HG03442 (cell line): ENCODE results near the gene SPATS2L.

Experiments used
- ATAC-seq: cut with Tn5 transposase; IDR thresholded peaks from one replicate; pipeline ENCODE4 v1.9.1; 2021; ENCODE audit warnings: mild to moderate bottlenecking, moderate library complexity; ENCODE audit not compliant: unreplicated experiment

The SPATS2L gene

DNA sequence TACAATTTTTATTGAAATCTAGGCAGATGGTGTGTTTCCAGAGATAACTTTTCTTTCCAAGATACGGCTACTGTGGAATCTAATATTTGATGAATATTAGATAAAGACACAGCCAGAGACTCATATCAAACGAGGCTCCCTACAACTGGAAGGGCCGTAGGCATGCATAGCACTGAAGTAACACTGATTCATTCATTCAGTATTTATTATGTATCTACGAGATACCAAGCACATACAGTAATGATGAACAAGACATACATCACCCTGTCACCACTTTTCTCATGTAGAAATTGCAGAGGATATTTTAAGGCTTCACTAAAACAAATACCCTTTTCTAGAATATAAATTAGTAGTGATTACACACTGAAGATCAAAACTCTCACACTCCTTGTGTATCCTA, 128.9 kb downstream of the SPATS2L start:
- no peak for ATAC-seq

DNA sequence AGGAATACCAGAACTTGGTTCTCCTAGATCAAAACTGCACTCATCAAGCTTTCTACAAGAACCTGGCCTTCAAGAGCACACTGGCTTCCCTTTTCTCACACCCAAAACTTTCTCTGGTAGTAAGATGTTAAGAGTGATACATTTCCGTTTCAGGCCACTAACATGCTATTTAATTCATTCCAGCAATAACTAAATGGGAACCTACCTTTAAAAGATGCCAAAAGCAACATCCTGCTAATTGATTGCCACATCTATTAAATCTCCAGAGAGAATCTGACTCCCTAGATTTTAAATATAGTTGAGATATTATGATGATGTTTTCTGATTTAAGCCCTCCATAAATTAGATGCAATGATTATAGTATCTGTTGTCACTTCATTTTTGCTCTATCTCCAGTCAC, 131.8 kb downstream of the SPATS2L start:
- ATAC-seq = no peak

DNA sequence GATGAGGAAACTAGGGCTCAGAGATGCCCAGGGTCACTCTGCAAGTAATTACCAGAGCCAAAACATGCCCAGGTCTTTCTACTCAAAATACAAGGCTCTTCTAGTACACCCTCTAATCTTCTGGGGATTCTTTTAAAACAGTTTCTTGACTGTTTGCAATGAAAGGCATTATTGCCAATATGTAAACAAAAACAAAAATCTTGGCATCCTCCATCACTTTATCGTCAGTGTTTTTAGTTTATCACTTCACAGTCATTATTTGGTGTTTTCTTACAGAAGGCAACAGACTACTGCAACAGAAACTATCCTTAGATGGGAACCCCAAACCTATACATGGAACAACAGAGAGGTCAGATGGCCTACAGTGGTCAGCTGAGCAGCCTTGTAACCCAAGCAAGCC, 132.4 kb downstream of the SPATS2L start:
- ATAC-seq = no peak

DNA sequence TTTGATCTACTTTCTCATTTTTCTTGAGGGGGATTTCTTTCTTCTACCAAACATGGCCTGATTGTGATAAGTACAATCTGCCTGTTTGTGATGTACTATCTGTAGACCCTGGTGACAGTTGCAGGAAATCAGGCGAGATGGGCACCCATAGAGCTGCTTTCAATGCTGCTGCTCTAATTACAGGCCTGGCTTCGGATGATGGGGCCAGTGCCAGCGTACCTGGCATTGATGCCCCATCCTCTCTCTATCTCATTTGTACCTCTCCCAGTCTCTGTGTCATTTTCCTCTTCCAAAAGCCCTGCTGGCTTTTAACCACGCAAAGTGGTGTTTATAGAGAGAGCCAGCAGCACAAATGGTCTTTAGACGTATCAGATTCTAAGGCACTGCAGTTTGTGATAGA, 133.5 kb downstream of the SPATS2L start:
- no peak for ATAC-seq

DNA sequence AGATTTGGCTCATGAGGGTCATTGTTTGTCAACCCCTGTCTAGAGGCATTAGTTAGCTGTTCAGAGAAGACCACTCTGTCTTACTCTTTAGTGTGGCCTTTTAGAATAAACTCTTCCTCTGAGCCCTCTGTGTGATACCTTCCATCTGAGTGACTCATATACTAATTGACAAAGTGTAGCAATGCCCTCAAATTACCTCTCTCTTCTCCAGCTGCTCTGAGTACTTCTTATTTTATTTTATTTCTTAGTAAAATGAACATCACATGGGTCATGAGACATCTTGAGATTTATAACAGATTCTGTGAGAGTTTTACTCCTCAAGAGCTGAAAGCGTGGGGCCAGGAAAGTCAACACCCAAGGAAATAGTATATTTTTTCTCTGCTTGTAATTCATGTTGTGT, 136.0 kb downstream of the SPATS2L start:
- no peak for ATAC-seq

DNA sequence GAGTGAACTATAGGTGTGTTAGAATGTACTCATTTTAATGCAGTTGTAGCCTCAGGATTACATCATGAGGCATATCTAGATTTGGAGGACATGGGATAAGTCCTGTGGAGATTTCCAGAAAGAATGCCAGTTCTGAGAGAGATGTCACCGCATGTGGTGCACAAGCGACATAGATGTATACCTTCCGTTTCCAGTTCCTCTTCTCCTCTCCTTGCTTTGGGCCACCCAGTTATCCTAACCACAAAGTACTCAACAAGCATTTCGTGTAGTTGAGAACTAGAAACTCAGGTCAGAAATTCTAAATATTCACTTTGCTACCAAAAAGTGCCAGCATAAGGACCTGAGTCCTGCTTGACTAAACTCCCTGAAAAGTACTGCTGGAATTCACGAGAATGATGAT, 136.9 kb downstream of the SPATS2L start:
- ATAC-seq = no peak

DNA sequence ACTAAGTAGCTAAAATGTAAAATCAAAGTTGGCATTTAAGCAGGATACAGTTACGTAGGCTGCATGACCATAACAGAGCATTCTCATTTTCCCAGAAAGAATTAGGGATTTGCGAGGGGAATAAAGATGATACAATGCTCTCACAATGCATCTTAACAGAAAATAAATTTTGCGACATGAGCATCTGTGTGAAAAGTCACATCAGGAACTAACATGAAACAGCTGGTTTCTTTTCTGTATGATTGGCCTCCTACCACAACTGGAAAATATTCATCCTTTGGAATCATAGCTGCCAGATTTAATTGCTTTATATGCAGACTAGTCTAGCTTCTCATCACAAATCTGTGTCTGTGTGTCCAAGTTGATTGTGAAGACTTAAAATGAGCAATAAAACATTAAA, 137.4 kb downstream of the SPATS2L start:
- ATAC-seq = no peak

DNA sequence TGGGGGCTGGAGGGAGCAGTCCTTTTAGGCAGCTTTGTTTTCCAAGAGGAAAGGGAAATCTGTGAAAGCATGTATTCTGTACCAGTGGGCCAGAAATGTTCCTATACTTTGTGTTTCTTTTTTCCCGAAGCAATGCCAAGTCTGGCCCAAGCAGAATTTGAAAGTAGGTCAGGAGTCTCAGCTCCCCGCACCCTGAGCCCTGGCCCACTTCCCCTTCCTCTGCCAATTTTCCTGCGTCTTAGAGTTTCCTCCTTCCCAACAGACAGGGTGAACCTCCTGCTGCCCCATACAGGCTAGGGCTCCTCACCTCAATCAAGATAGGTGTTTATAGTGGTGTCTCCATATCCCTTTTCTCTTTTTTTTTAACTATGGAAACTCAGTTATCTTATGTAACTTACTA, 138.0 kb downstream of the SPATS2L start:
- no peak for ATAC-seq

DNA sequence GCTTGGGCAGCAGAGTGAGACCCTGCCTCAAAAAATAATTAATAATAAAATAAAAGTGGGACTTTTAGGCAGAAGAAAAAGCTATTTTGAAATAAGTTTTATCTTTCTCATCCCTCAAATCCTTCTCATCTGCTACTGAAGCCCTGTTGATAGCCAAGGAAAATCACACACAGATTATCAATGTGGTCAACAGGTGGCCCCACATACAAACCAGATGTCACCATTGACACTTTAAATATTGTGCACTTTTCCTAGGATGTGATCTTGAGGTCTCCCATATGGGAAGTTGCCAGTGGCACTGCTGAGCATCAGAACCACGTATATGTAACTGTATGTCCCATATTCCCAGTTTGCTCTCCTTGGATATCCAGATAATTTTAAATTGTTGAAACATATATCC, 138.8 kb downstream of the SPATS2L start:
- ATAC-seq = no peak

DNA sequence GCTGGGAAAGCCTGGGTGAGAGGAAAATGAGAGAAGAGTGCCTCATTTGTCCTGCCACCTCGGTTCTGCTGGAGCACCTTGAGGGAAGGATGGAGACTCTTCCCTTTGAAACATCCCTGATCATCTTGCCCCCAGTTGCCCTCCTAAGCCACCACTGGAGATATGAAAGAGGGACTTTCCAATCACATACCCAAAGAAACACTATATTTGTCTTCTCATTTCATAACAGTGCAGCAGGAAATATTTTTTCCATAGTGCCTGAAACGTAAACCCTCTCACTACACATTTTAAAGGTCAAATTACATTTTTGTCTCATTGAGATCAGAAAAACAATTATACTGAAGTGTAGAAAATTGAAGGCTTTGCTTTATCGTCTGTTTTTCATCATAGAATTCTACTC, 140.1 kb downstream of the SPATS2L start:
- ATAC-seq = no peak

DNA sequence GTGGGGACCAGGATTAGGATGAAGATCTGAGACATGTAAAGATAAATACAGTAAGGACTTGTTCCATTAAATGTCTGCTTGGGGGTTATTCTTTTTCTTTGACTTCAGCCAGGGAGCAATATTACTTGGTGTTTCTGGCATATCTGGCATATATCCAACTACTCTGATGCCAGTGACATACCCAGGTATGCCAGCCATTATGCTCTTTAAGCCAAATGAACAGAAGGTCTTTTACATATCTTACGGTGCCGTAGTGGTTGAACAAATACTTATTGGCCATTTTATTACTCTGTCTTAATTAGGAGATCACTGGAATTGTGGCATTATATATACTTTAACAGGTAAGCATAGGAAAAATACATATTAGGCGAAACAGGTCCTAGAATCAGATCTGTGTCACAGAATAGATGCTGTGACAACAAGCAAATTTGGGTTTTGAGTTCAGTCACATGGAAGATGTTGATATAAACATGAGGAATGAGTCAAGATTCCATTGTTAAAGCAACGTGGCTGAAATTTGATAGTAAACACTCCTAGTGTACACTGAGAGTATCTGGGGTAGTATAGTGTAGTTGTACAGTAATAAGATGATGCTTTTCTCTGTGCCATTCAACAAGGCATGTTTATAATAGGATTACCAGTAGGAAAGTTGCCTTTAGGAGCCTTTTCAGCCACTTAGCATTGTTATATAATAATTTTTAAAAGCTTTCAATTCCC, 140.8 kb downstream of the SPATS2L start:
- ATAC-seq = no peak

DNA sequence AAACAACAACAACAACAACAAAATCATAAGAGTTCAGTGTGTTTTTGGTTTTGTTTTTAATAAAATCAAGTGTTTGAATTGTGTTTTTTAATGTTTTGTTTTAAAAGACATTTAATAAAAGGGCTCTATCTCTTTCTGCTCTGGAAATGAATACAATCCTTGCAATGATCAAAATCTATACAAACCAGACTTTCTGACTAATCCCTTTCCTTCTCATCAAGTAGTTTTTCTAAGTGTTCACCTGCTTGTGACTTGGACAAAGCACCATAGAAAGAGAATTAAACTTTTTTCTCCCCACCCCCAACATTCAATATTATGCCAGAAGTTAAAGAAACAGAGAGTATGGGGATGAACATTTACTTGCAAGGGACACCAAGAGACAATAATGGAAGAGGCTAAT, 142.0 kb downstream of the SPATS2L start:
- no peak for ATAC-seq

DNA sequence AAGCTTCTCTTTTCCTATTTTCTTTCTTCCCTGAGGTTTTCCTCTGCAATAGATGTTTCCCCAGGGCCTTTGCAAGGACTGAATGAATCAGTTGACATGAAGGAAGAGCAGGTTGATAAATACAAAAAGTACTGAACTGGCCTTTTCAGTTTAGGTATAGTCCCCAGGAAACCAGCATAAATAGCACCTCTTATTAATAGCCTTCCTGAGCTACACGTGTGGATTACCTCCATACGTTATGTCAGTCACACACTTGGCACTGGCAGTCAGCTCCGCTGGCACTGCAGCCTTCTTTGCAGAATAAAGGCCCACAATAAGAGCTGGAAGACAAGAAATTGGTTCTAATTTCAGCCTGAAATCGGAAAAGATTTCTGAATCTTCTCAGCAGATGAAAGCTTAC, 142.7 kb downstream of the SPATS2L start:
- peak; percentile 36 for ATAC-seq

DNA sequence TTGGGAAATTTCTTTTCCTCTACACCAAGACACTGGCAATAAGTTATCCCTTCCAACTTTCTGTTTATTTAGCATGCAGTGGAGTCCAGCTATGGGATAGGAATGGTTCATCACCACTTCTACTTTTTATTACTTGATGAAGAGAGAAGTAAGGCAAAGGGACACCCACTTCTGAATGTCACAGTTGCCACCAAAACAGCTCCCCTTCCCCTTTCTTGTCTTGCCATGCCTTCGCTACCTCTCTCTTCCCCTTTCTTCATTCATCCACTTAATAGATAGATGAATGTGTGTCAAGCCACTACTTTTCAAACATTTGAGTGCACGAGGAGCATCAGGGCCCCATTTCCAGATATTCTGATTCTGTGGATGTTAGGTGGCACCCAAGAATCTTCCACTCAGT, 143.8 kb downstream of the SPATS2L start:
- ATAC-seq = no peak

DNA sequence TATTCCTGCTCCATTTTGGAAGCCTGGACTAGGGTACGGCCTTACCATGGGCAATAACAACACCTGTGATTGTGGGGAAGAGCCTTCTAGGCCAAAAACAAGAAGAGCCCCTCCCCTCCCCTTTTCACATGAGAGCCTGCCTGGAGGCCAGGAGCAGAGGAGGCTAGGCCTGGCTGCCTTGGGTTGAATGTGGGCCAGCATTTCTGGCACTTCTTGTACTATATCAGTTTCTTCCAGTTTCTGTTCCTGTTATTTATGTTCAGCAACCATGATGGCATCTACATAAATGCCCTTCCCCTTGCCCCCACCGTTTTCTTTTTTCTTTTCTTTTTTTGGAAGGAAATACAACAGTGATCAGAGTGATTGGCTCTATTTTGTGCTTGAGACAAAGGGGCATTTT, 145.0 kb downstream of the SPATS2L start:
- ATAC-seq = peak; percentile 29

DNA sequence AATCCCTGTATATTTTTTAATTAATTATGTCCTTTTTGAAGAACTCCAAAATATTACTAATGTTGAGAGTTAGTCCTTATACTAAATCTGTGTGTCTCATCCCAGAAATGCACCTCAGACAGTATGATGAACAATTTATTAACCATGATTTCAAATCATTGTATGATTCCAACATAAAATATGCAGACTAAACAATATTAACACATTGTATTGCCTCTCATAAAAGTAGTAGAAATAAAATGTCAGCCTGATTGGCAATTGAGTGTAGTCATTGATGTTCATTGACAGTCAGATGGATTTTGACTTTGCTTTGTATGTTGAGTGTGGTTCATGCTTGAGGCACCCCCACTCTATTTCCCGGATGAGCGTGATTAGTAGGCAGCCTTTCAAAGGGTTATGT, 145.9 kb downstream of the SPATS2L start:
- ATAC-seq = no peak

DNA sequence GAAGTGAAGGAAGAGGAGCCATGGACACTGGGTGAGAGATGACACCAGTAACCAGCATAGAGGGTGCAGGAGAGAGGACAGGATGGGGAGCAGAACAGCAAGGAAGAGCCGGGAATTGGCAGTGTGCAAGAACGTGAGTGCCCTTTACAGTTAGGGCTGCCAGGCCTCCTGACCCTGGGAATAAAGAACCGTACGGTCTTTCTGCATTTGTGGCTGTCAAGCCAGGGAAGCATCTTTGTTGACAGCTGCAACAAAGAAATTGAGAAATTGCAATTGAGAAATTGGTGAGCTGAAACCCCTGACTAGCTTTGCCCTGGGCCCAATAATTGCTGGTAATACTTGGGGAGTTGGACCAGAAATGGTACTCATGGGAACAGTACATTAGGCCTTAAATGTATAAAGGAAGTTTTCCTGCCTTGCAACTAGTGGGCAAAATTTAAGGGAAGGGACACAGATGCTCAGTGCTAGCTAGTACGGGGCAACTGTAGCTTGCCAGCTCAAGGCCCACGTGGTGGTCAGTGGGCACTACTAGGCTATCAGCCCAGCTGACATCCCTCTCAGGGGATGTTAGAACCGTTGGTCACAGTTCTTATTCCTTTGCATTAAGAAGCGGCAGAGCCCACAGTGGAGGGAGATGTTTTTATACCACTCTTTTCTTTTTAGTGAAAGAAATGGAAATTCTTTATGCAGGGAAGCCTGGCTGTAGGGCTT, 146.8 kb downstream of the SPATS2L start:
- ATAC-seq = no peak

DNA sequence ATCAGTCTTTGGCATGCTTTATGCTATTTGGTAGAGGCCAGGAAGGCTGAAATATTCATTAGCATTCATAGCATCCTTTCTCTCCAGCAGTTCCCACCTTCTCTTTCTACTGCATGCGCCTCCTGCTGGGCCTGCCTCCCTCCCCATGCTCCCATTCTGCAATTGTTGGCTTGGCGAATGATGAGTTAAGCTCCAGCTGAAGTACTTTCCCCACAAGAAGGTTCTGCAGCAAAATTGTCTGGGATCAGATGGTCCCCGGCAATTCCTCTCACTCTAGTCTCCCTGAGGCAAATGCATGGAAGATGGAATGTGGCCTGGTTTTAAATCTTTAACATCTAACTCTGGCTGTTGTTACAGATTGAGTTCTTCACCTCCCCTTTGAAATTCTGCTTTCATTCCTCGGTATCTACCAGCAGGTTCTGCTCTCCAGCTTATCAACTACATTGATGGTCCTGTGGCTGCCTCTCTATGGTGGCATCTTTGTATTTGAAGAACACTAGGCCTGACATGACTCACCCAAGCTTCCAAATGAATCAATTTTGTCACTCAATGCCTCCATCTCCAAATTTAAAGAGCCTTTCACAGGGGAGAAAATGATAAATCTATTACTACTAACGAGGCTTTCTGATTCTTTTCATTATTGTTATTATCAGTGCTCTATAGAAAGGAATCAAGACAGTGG, 147.5 kb downstream of the SPATS2L start:
- no peak for ATAC-seq

DNA sequence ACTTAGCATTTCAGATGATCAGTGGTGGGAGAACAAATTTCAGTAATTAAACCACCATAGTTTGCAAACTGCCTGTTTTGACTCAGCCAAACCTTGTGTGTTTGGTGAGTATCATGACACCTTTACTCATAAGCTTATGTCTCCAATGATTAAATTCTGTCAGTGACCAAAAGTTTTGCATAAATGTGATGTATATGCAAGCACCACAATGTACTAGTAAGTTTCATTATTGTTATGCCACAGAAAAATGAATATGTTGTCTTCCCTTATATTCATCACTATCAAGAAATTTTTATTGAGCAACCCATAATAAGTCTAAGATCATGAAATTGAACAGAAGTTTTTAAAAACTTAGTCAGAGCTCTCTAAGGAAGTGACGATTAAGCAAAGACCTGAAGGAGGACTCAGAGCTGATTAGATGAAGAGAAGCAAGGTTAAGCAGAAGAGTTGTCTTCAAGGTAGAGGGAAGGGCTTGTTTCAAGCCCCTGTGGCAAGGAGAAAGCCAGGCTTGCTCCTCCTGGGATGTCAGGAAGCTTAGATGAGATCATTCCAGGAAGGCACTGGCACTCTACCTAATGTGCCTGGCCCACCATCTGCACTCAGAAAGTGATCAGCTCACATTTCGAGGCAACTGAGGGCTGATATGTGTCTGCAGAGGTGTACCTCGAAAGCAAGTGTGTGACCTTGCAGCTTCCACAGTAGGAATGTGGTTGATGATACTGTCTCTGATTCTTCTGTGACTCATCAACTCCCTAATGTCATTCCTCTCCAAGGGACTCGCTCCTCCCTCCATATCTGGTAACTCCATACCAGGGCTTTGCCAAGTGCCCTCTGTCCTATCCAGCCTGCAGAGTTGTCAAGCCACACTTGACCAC, 148.7 kb downstream of the SPATS2L start:
- peak; percentile 86 for ATAC-seq

DNA sequence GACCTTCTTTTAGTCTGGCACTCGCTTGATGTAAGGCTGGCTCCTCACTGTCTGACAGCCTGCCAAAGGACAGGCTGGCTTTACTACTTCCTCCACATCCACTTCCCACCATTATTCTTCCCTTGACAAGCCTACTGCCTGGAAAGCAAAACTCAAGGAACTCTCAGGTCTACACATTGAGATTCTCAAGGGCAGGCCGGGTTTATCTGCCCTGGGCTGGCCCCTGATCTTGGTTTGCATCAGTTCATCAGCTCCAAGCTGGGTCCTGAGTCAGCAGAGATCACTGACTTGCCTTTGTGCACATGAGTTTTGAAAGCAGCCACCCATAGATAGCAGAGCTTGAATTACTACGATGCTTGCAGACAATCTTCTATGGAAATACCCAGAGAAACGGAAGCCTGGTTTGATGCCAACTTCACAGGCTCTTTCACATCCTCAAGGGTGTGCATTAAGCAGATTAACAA, 149.5 kb downstream of the SPATS2L start:
- ATAC-seq = peak; percentile 50

DNA sequence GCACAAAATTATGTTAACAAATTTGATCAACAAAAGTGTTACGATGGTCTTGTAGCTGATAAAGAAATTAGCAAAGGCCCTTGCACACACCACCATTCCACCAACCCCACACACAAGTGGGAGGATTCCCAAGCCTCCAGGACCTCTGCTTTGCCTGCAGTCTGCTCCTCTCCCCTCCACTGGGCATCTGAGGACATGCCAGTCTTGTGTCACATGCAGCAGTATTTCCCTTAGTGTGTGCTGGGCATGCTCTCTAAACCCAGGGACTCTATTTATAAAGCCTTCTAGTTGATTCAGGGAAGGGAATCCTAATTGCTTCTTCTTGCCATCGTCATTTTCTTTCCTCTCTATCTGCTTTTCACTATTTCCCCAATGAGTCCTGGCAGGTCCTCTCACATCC, 150.1 kb downstream of the SPATS2L start:
- no peak for ATAC-seq
